ENCODE data around the gene SP7. TPM values are rescaled to one million over a fixed set of nuclear protein-coding genes. Genes with fewer than 3 reads are reported as not detected.

Gene SP7
- total and polyA plus RNA-seq, 2 donors (not counting 3 experiments of a cell fraction or from before 2014, with no cell fraction given), result not detected

GRCh38 chr12:53338916-53339315 is 2.8 kb upstream of the SP7 start:
- BruUV-seq (replicated peaks), result no TSS peak
- Histone ChIP-seq H3K79me2 (ENCODE audit: control insufficient read depth, insufficient read depth, low read length) (no peaks in the 10 kb centered on the region), H3K27me3 (ENCODE audit: control insufficient read depth in 2 of 2, insufficient read depth in 2 of 2, low read length in 2 of 2) (peaks cover 20 to 21% of the 10 kb centered on the region in 2 experiments), H3K27ac (ENCODE audit: insufficient read depth, low read depth, low read length) (no peak overlapping the region), H3K9me3 (replicated peaks; ENCODE audit: control insufficient read depth, insufficient read depth, low read length) (no peaks in the 10 kb centered on the region), H3K36me3 (ENCODE audit: control insufficient read depth in 2 of 2, extremely low read depth in 1 of 2, insufficient read depth in 2 of 2, low read length in 2 of 2) (no peaks in the 10 kb centered on the region), H2AFZ (ENCODE audit: low read depth, low read length) (no peak overlapping the region), H3K4me1 (ENCODE audit: control insufficient read depth, extremely low read depth, insufficient read depth, low read length) (no peaks in the 10 kb centered on the region), H4K20me1 (replicated peaks; ENCODE audit: control insufficient read depth, extremely low read depth, insufficient read depth, low read length) (no peaks in the 10 kb centered on the region), H3K9me1 (replicated peaks; ENCODE audit: control insufficient read depth, extremely low read depth, insufficient read depth, low read length) (no peaks in the 10 kb centered on the region), H3K4me2 (ENCODE audit: insufficient read depth, low read length) (no peak overlapping the region), H3K9ac (replicated peaks; ENCODE audit: extremely low read depth, insufficient read depth, low read length) (no peak overlapping the region), H3K4me3 (replicated peaks in 1 of 3; ENCODE audit: insufficient read depth in 1 of 3, low read depth in 1 of 3, low read length in 3 of 3) (no peak overlapping the region)
- intact Hi-C loops (cut with micrococcal nuclease), result no loop called here
- TF ChIP-seq JUN (IDR thresholded peaks at IDR 0.05; ENCODE audit: borderline replicate concordance, insufficient read depth, insufficient read length, low read depth), result no peak
- TF ChIP-seq, protein P1, sequence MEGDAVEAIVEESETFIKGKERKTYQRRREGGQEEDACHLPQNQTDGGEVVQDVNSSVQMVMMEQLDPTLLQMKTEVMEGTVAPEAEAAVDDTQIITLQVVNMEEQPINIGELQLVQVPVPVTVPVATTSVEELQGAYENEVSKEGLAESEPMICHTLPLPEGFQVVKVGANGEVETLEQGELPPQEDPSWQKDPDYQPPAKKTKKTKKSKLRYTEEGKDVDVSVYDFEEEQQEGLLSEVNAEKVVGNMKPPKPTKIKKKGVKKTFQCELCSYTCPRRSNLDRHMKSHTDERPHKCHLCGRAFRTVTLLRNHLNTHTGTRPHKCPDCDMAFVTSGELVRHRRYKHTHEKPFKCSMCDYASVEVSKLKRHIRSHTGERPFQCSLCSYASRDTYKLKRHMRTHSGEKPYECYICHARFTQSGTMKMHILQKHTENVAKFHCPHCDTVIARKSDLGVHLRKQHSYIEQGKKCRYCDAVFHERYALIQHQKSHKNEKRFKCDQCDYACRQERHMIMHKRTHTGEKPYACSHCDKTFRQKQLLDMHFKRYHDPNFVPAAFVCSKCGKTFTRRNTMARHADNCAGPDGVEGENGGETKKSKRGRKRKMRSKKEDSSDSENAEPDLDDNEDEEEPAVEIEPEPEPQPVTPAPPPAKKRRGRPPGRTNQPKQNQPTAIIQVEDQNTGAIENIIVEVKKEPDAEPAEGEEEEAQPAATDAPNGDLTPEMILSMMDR (IDR thresholded peaks at IDR 0.05; ENCODE audit: extremely low read depth in 1 of 2, insufficient read depth in 1 of 2, low read depth in 1 of 2, low read length in 2 of 2), result no peak
- no peak for TF ChIP-seq GATA2 (IDR thresholded peaks at IDR 0.05; ENCODE audit: insufficient read depth, insufficient read length, low read depth, low read length)
- no peak for TF ChIP-seq POLR2A (IDR thresholded peaks at IDR 0.05; ENCODE audit: low read depth, low read length)
- no peak for TF ChIP-seq POLR2AphosphoS5 (IDR thresholded peaks at IDR 0.05; ENCODE audit: insufficient read depth, low read depth, low read length)
- no peak for TF ChIP-seq MYC (IDR thresholded peaks at IDR 0.05; ENCODE audit: low read depth, low read length)
- TF ChIP-seq MAX (IDR thresholded peaks at IDR 0.05; ENCODE audit: insufficient read depth, insufficient read length), result no peak
- no peak for TF ChIP-seq FOS (IDR thresholded peaks at IDR 0.05; ENCODE audit: borderline replicate concordance, insufficient read depth, low read length)
- no peak for TF ChIP-seq EZH2 (IDR thresholded peaks at IDR 0.05; ENCODE audit: borderline replicate concordance, low read depth, low read length, severe bottlenecking)
- FAIRE-seq, result no peak
- POLR2A ChIA-PET, result no interaction called here
- dilution Hi-C loops (cut with MboI; ENCODE audit: extremely low pct_ligation_motif_present, low sequenced_read_pairs), result no loop called here
- CTCF ChIA-PET, result interaction anchor here (3.3 kb wide), 1 partner anchor 13 kb away, joined by 15 read pairs; no protein-coding TSS in a partner anchor
- no peak for DNase-seq (ENCODE audit: low read depth, low spot score)

All from endothelial cell of umbilical vein (primary cell).